Omental fat pad (tissue), 4 donors: ENCODE results near the gene LSP1. TPM values are rescaled to one million over a fixed set of nuclear protein-coding genes. Genes with fewer than 3 reads are reported as not detected.

Experiments used
- ATAC-seq: fragments of 150-250 bp; one replicate; pipeline ENCODE4 v1.9.1; 2016; ENCODE audit warnings: mild to moderate bottlenecking, moderate library complexity; ENCODE audit not compliant: low FRiP score
- DNase-seq: peaks from one replicate; pipeline ENCODE4 v3.0.0-alpha.2; 2019; ENCODE audit warnings: low spot score
- total RNA-seq, 4 donors: library from RNA; depleted of rRNA; stranded (reverse); fragments of >200 nt; gene quantifications; one replicate each; pipeline ENCODE4 v1.1.0, GENCODE V29; 2016
- TF ChIP-seq, protein P1 (sequence below), 3 donors: fragments of 450-650 bp; IDR thresholded peaks; one replicate each; pipeline ENCODE4 v1.5.1; 2016 to 2017; ENCODE audit warnings: antibody characterized with exemption in 3 of 3, mild to moderate bottlenecking in 3 of 3, moderate library complexity in 2 of 3

The LSP1 gene
- total RNA-seq, 4 donors from 2014 or later = 12.1 to 71.2 (median 49.8) TPM

- DNase-seq (no peak), ATAC-seq (no peak)
- TF ChIP-seq, protein P1, sequence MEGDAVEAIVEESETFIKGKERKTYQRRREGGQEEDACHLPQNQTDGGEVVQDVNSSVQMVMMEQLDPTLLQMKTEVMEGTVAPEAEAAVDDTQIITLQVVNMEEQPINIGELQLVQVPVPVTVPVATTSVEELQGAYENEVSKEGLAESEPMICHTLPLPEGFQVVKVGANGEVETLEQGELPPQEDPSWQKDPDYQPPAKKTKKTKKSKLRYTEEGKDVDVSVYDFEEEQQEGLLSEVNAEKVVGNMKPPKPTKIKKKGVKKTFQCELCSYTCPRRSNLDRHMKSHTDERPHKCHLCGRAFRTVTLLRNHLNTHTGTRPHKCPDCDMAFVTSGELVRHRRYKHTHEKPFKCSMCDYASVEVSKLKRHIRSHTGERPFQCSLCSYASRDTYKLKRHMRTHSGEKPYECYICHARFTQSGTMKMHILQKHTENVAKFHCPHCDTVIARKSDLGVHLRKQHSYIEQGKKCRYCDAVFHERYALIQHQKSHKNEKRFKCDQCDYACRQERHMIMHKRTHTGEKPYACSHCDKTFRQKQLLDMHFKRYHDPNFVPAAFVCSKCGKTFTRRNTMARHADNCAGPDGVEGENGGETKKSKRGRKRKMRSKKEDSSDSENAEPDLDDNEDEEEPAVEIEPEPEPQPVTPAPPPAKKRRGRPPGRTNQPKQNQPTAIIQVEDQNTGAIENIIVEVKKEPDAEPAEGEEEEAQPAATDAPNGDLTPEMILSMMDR (IDR thresholded peaks at IDR 0.05) = no peak
Measured at GRCh38 chr11:1877211-1878136, 24.6 kb downstream of the LSP1 start.

GRCh38 chr11:1878137-1879031 lies 25.5 kb downstream of the LSP1 start:
- DNase-seq (no peak), ATAC-seq (no peak)
- TF ChIP-seq, protein P1 (IDR thresholded peaks at IDR 0.05) = no peak

DNA sequence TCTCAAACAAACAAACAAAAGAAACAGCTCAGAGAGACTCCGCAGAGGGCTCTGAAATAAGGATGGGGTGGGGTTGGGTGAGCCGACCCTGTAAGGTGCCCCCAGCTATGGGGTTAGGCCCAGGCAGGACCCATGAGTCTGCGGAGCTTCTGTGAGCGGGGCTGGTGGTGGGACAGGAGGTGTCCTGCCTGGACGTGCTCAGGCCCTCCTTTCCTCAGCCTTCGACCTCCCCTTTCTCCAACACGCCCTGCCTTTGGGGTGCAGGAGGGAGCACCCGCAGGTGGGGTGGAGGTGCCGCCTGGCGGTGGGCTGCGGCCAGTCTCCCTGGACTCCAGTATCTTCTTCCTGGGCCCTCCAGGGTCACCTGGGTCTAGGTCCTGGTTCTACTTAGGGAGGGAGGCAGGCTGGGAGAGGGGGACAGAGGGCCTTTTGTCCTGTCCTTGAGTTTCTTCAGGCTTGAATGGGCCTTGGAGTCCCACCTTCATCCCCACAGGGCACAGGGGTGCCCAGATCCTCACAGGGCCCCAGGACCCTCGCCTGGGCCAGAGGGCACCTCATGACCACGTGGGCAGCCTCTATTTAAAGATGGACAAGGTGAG lies 26.6 kb downstream of the LSP1 start:
- ATAC-seq (no peak), DNase-seq (no peak)
- TF ChIP-seq, protein P1 (IDR thresholded peaks at IDR 0.05) = no peak

GRCh38 chr11:1879941-1880720 lies 27.2 kb downstream of the LSP1 start:
- TF ChIP-seq, protein P1 (IDR thresholded peaks at IDR 0.05) = no peak
- no peak for DNase-seq
- no peak for ATAC-seq

- DNase-seq (no peak), ATAC-seq (no peak)
- TF ChIP-seq, protein P1 (IDR thresholded peaks at IDR 0.05) = no peak
Measured at GRCh38 chr11:1880746-1881441, 28.0 kb downstream of the LSP1 start.
